Stimulated activated CD8-positive, alpha-beta memory T cell treated with anti-CD3 and anti-CD28 coated beads, Interleukin-15, amount 100 ng/mL, for 24 hours (primary cell): ENCODE measurements around the gene IDE.
"Not testable (repeated sequence)": the region's sequence is repeated elsewhere in the genome, so short reads cannot be mapped to it uniquely, and the experiment has no call there.

ENCODE experiments used
- DNase-seq: peaks from one replicate; pipeline ENCODE4 v3.0.0-alpha.2; 2020; ENCODE audit warnings: low read depth

Gene IDE

DNA sequence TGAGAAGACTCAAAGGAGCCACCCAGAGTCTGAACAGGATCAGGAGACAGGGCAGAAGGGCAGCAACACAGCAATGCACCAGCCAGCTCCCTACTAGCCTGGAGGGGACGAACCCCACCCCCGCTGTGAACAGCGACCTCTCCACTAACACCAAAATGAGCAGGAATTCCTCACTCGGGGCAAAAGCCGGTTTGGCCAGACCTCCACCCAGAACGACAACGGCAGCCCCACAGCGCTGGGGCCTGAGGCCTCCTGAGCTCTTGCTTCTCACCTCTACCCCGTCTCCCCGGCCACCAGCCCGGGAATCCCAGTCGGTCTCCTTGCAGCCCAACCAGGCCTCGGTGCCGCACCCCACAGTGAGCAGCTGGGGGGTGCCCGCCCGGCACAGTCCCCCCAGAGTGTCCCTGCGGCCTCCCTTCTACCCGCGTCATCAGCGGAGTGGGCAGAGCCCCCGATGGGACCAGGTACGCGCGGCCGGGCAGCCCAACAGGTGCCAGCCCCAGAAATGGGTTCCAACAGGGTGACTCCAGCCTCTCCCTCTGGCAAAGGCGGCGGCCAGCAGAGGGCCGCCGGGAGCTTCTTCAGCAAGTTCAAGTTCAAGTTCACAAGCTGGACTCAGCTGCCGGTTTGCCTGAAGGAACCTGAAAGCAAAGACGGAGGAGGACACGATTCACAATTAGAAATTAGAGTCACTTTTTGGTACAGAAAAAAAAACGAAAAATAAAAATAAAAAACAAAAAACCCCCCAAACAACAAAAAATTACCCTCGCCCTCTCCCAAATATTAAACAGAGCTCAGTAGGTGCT, 153.9 kb downstream of the IDE start:
- no peak for DNase-seq

DNA sequence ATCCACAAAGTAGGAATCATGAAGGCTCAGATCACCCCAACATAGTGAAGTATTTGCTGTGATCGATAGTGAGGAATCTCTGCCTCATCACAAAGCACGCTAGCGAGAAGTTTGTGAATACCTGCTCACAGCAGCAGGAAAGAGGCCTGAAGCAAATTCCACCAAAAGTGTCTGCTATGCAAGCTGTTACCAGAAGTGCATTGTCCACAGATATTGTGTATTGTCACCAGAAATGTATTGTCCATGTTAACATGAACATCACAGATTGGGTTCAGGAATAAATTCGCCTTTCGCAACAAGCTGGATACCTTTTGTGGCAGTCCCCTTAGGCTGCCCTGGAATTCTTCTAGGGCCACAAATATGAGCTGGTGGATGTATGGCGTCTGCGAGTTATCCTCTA, 155.0 kb downstream of the IDE start:
- no peak for DNase-seq

DNA sequence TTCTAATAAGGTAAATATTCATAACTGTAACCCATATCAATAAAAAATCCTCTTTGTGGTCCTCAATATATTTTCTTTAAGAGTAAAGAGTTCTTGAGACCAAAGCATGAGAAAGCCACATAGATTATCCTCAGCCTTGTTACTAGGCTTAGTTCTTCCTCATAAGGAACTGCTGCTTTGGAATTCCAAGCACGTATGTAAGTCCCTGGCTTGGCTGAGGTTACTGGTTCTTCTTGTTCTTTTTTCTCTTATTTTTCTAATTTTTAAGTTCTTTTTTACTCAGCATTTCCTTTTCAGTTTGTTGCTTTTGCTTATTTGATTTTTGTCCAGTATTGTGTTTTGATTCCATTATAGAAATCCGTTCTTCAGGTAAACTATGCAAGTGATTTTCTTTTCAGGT, 155.7 kb downstream of the IDE start:
- DNase-seq = no peak

DNA sequence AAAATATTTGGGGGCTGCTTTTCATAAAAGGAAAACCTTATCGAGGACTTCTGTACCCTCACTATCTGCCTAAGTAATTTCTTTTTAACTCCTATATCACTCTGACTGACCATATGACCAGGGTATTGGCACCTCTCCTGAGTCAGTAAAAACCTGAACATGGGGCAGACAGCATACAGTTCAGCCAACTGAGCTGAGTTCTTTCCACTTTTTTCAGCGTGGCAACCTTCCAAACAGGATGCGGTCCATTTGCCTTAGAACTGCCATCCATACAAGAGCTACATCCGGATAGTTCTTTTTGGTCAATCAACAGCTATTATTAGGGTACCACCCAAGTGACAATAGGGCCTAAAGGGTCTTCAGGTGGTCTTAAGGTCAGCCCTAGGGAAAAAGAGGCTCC, 160.4 kb downstream of the IDE start:
- no peak for DNase-seq

DNA sequence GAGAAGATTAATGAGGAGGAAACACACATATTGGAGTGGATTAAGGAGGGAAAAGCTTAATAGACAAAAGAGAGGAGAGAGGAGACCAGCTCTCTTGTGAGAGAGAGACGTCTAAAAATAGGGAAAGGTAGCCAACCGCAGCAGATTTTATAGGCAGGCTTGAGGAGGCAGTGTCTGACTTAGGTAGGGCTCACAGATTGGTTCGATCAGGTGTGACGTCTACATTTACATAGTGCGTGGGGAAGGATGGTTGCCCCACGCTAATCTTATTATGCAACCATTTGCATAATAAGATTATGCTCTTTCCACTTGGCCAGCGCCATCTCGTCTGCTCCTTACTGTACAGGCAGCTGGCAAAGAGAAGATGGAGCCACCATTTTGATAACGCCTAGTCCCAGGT, 160.9 kb downstream of the IDE start:
- no peak for DNase-seq

DNA sequence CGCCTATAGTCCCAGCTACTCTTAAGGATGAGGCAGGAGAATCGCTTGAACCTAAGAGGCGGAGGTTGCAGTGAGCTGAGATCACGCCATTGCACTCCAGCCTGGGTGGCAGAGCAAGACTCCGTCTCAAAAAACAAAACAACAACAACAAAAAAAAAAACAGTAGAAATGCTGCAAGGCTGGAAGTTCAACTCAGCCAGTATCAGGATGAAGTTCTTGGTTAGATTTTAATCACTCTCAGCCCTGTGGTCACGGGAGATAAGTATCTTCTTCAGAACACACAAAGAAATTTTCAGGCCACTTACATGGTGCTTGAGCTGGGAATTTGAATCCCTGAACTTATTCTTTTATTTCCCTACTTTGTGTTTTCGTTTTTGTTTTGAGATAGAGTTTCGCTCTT, 162.5 kb downstream of the IDE start:
- DNase-seq = no peak

DNA sequence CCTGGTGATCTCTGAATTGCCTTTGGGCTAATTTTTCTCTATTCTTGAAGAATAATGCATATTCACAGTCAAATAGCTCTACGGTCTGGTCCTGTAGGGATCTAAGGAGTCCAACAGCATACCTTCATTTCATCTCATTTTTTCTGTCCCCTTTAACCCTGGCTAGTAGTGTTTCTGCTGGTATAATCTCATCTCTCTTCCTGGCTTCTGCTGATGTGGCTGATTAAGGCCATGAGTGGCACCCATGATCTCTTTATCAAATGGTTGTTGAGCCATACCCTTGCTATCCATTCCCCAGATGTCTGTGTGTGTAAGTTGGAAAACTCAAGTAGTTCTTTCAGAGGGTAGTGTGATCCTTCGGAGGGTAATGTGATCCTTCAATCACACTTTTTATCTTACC, 163.4 kb downstream of the IDE start:
- no peak for DNase-seq

DNA sequence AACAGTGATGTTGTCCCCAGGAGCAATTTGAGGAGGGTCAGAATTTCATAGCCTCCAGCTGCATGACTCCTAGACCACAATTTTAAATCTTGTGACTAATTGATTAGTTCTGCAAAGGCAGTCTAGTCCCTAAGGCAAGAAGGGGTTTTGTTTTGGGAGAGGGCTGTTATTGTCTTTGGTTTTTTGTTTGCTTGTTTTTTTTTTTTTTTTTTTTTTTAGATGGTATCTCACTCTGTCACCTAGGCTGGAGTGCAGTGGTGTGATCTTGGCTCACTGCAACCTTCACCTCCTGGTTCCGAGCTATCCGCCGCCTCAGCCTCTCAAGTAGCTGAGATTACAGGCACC, 165.9 kb downstream of the IDE start:
- DNase-seq = no peak

DNA sequence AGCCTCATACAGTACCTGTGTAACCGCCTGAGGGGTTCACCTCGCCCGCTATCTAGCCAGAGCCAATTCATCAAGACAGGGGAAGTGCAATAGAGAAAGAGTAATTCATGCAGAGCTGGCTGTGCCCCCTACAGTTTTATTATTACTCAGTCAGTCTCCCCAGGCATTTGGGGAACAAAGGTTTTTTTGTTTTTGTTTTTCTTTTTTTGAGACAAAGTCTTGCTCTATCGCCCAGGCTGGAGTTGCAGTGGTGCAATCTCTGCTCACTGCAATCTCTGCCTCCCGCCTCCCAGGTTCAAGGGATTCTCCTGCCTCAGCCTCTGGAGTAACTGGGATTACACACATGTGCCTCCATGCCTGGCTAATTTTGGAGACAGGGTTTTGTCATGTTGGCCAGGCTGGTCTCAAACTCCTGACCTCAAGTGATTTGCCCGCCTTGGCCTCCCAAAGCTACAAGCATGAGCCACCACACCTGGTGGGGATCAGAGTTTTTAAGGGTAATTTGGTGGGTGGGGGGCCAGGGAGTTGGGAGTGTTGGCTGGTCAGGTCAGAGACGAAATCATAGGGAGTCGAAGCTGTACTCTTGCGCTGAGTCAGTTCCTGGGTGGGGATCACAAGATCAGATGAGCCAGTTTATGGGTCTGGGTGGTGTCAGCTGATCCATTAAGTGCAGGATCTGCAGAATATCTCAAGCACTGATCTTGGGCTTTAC, 166.4 kb downstream of the IDE start:
- no peak for DNase-seq

DNA sequence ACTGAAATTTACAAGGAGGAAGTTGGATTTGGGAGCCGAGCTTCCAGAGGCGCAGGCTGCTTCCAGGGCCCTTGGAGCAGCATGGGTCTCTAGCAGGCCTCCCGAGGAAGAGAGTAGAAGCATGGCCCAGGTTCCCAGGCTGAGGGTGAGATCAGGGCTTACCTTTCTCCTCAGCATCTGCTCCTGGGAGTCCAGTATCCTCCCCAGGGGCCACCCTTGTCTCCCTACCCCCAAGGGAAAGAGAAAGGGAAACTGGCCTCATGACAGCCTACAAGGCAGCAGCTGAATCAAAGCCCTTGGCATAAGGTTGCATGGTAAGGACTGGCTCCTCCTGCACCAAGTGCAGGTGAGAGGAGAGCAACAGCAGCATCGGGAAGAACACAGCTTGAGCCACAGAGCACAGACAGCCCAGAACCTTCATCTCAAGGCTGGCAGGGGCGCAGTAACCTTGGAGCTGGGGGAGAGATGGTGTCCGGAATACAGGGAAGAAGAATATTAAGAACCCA, 168.4 kb downstream of the IDE start:
- DNase-seq = no peak

DNA sequence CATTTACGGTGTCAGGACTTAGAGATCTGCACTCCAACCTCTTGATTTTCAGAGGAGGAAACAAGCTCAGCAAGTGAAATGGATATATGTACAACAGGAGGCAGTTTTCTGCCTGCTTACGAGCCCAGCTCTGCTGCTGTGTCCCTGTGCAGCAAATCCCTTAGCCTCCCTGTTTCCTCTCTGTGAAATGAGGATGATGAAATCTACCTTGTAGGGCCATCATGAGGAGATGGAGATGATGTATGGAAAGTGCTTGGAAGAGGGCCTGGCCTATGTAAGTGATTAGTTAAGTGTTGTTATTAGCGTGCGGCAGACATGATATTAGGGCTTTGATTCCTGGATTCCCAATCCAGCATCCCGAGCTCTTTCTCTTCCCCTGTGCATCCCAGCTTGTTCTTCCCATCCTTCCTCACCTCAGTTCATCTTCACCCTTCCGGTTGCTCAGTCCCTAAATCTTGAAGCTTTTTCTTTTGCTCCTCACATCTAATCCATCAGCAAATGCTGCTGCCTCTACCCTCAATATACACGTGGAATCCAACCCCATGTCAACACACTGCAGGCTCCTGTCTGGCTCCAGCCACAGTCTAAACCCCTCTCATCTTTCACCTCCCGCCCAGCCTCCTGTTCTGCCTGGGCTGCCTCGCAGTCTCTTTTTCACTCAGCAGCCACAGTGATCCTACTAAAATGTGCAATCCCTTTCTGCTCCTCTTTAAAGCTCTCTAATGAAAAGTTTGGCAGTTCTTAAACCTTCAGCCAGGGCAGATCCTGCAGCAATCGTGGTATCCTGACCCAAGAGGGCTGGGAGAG, 169.1 kb downstream of the IDE start:
- no peak for DNase-seq

DNA sequence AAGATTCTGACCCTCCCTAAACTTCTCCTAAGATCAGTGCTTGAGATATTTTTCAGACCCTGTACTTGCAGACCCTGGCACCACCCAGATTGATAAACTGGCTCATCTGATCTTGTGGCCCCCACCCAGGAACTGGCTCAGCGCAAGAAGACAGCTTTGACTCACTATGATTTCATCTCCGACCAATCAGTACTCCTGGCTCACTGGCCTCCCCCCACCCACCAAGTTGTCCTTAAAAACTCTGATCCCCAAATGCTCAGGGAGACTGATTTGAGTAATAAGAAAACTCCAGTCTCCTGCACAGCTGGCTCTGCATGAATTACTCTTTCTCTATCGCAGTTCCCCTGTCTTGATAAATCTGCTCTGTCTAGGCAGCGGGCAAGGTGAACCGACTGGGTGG, 171.7 kb downstream of the IDE start:
- not testable (repeated sequence) for DNase-seq
